HG03064 (cell line): Measurements from ENCODE around the gene PFKM.
"Not testable (repeated sequence)": the region's sequence is repeated elsewhere in the genome, so short reads cannot be mapped to it uniquely, and the experiment has no call there.

Experiments used
- ATAC-seq: cut with Tn5 transposase; IDR thresholded peaks from one replicate; pipeline ENCODE4 v1.9.1; 2021; ENCODE audit warnings: low read depth; ENCODE audit not compliant: unreplicated experiment

The PFKM gene

DNA sequence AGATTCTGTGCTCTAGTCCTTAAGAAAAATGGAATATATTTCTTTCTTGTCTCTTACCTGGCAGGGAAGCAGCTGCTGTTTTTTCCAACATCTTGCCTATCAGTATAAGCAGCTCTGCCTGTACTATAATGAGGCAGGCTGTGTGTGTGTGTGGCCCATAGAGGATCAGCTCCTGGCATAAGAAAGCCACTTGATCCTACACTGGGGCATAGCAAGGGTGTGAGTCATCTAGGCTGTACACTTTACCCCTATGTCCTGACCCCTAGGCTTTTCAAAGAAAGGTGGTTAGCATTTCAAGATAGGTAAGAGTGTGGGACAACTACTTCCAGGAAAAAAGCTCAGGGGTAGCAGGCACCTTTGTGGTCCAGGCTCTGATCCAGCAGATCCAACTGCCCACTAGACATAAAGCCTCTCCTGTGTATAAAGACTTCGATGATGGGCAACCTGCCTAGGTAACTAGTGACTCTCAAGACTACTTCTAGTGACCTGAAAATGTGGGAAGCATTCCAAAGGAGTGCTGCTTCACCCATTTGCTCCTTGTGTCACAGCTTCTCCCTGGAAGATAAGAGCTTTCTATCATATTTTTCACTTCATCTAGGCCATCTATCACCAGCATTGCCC is 8.4 kb upstream of the PFKM start:
- ATAC-seq = no peak

- not testable (repeated sequence) for ATAC-seq
These were observed 7.9 kb upstream of the PFKM start for GRCh38 chr12:48111312-48111693.

DNA sequence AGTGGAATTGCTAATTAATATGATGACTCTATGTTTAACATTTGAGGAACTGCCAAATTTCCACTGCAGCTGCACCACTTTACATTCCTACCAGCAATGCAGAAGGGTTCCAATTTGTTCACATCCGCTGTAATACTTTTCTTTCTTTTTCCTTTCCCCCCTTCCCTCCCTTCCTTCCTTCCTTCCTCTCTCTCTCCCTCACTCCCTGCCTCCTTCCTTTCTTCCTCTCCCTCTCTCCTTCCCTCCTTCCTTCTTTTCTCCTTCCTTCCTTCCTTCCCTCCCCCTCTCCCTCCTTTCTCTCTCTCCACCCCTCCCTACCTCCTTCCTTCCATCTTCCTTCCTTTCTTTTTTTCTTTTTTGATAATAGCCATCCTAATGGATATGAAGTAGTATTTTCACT is 3.2 kb upstream of the PFKM start:
- no peak for ATAC-seq

- ATAC-seq = no peak
These were observed 786 bp upstream of the PFKM start for GRCh38 chr12:48118284-48118871.

GRCh38 chr12:48119834-48120195 is 651 bp downstream of the PFKM start:
- ATAC-seq = no peak

- ATAC-seq = no peak
These were observed 2.4 kb downstream of the PFKM start for GRCh38 chr12:48121522-48121921.

- no peak for ATAC-seq
These were observed 3.1 kb downstream of the PFKM start for GRCh38 chr12:48122065-48122834.

DNA sequence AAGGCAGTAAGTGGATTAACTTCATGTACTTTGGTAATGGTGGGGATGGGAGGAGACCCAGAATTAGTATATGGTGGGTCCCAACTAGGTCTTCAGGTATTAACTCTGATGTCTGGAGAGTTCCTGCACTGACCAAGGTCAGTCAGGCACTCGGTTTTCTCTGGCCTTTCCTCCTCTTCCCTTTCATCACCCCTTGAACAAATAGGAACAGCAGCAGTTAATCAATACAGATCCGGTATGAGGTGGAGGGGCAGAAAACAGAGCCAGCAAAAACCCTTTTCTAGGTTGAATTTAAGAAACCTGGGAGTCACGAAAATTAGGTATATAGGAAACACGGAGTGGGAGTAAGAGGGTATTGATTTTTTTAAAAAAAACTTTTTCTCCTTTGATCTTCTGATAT is 4.0 kb downstream of the PFKM start:
- ATAC-seq = no peak

DNA sequence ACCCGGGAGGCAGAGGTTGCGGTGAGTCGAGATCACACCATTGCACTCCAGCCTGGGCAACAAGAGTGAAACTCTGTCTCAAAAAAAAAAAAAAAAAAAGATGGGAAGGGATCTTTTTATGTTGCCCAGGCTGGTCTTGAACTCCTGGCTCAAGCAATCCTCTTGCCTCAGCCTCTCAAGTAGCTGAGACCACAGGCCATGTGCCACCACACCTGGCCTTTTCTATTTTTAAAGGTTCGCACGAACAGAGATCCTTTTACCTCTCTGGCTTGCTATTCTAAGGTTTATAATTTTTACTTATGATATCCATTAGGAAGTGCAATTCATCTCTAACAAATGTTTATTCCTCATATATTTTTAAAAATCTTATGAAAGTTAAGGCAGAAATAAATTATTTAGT is 6.4 kb downstream of the PFKM start:
- ATAC-seq = not testable (repeated sequence)

DNA sequence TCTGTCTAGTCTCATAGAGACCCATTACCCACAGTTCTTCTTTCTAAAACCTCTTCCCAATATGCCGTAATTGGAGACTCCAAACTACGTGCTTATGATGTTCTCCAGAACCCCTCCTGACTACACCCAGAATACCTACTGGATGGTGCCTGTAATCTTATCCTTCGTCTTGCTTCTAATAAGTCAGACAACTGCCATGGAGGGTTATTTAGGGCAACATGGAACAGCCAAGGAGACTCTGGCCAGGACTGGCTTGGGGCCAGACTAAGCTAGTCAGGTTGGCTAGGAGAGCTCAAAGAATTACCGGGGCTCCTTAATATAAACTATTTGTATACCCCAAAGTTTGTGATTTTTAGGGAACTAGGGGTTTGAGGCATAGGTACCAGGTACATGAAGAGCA is 6.8 kb downstream of the PFKM start:
- ATAC-seq = no peak

- no peak for ATAC-seq
These were observed 7.9 kb downstream of the PFKM start for GRCh38 chr12:48126953-48127630.

- ATAC-seq = no peak
These were observed 9.6 kb downstream of the PFKM start for GRCh38 chr12:48128800-48129199.

DNA sequence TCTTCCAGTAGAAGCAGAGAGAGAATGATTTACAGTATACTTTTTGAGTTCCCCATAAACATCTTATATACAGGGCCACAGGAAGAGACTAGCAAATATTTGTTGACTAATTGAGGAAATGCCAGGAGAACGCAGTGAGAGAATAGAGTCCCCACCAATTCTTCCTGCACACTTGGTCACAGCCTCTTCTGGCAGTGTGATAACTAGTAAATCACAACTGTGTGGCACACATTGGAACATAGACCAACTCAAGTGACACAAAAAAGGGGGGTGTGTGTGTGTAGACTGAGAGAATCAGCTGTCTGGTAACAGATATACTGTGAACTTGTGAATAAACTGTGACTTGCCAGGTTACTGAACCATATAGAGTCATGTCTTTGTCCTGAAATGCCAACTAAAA is 10.2 kb downstream of the PFKM start:
- no peak for ATAC-seq

DNA sequence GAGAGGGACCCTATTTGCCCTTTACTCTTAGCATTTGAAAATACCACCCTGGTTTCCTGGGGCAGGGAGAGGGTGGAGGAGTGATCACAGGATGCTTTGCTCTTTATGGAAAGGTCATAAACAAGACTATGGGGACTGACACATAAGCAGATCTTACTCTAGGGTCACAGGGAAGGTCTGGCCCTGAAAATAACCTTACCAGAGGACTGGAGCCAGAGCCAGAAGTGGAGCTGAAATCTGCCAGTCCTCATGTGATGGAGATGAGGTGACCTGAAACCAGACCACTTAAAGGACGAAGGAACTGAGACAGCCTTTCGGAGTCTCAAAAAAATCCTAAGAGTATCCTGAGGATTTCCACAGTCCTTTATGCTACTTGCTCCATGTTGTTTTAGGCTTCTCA is 12.4 kb downstream of the PFKM start:
- ATAC-seq = no peak

DNA sequence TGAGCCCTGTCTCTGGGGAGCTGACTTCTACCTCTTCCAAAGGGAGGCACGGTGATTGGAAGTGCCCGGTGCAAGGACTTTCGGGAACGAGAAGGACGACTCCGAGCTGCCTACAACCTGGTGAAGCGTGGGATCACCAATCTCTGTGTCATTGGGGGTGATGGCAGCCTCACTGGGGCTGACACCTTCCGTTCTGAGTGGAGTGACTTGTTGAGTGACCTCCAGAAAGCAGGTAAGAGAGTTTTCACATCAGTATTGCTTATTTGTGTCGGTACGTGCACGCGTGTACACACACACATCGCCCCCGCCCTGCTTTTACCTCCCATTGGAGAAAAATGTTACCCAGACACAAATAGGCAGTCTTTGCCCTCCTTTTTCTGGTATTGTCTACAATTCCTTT is 13.7 kb downstream of the PFKM start:
- no peak for ATAC-seq

GRCh38 chr12:48135027-48135426 is 15.9 kb downstream of the PFKM start:
- no peak for ATAC-seq

GRCh38 chr12:48142818-48143674 is 23.9 kb downstream of the PFKM start:
- ATAC-seq = no peak

GRCh38 chr12:48143898-48144297 is 24.7 kb downstream of the PFKM start:
- no peak for ATAC-seq

DNA sequence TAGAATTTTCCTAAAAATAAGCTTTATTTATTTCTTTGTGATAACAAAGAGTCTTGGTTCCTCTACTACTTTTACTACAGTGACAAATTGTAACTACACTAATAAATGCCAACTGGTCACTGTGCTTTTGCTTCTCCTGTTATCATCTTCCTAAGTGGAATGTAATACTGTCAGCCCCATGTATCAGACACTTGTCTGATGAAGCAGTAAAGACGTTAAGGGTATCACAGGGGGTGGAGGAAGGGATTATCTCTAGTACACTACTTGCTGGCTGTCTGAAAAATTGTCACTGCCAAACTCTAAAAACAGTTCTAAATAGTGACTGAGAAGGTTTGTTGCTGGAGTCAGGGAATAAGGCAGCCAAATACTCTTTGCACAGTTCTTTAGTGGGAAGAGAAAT is 26.8 kb downstream of the PFKM start:
- ATAC-seq = no peak

DNA sequence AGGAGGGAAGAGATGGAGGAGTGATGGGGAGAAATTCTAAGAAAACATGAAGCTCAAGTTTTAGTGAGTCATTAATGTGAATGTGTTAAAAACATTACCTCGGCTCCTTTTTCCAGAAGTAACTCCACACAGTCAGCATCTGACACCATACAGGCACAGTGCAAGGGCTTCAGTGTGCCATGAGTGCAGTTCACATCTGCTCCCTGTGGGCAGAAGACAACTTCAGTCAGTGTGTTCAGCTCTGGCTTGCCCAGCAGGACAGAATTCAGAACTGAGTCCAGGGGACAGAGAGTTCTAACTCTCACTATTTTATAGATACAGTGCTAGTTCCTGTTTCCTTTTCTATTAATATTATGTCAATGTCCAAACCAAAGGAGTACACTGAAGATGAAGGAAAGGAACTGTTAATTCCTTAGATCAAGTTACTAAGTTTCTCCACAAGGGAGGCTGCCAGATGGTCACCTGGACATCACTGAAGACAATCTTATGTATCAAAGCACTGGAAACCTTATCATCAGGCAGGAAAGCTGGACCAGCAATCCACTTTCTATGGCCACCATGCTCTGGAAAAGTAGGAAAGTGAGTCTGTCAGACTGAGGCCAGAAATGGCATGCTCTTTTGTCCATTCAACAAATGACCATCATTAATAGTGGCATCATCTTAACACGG is 32.1 kb downstream of the PFKM start:
- ATAC-seq = no peak
